ENCODE measurements around the gene TCF20. TPM values are rescaled to one million over a fixed set of nuclear protein-coding genes. Genes with fewer than 3 reads are reported as not detected.

TCF20 gene
- total RNA-seq, 1 donor from 2014 or later = 38.8 TPM

DNA sequence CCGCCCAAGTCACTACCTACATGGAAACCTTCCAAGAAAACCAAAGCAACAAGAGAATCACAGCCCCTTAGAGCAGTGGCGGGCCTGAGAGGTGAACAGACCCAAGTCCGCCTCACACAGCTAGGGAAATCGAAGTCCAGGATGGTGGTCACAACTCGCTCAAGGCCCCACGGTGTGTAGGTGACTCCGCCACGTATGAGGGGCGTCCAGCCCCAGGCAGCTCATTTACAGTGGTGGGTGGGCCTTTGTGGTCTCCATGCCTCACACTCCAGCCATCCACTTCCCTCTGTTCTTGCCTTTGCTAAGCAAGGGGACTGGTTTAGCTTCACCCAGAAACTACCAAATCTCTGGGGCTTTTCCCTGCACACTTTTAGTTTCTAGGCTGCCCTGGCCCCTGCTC, 9.7 kb upstream of the TCF20 start:
- Histone ChIP-seq H3K36me3 (no peaks in the 10 kb centered on the region), H3K4me1 (peaks cover 18% of the 10 kb centered on the region), H3K27ac (no peak overlapping the region), H3K27me3 (ENCODE audit: low read depth) (peaks cover 32% of the 10 kb centered on the region), H3K4me3 (no peak overlapping the region), H3K9me3 (no peaks in the 10 kb centered on the region)
- TF ChIP-seq, protein P1, sequence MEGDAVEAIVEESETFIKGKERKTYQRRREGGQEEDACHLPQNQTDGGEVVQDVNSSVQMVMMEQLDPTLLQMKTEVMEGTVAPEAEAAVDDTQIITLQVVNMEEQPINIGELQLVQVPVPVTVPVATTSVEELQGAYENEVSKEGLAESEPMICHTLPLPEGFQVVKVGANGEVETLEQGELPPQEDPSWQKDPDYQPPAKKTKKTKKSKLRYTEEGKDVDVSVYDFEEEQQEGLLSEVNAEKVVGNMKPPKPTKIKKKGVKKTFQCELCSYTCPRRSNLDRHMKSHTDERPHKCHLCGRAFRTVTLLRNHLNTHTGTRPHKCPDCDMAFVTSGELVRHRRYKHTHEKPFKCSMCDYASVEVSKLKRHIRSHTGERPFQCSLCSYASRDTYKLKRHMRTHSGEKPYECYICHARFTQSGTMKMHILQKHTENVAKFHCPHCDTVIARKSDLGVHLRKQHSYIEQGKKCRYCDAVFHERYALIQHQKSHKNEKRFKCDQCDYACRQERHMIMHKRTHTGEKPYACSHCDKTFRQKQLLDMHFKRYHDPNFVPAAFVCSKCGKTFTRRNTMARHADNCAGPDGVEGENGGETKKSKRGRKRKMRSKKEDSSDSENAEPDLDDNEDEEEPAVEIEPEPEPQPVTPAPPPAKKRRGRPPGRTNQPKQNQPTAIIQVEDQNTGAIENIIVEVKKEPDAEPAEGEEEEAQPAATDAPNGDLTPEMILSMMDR (IDR thresholded peaks at IDR 0.05) = no peak
- intact Hi-C loops (cut with DNase I) = no loop called here
- DNase-seq (no peak), ATAC-seq (no peak)

DNA sequence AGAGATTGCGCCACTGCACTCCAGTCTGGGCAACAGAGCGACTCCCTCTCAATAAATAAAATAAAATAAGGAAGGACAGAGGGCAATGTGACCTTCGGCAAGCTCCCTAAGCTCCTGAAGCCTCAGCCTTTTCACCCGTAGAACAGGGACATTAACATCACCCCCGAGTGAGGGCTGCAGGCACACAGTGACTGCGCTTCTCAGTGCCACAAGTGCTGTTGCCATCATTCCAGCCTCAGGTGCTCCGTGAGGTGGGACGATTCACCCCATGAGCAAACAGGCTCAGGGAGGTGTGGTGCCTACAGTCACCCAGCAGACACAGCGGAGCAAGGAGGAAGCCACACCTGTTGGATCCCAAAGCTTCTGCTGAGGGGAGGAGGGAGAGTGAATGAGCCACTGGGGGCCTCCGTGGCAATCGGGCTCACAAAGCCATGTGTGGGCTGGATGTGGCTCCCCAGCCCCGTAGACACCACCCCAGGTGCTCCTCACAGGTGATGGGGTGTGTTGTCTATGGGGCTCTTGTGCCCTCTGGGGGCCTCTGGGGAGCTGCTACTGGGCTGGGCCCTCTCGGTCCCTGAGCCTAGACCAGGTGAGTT, 9.1 kb upstream of the TCF20 start:
- Histone ChIP-seq H3K27me3 (ENCODE audit: low read depth) (peaks cover 25% of the 10 kb centered on the region), H3K27ac (no peak overlapping the region), H3K4me1 (peaks cover 18% of the 10 kb centered on the region), H3K36me3 (no peaks in the 10 kb centered on the region), H3K4me3 (no peak overlapping the region), H3K9me3 (no peaks in the 10 kb centered on the region)
- DNase-seq (no peak), ATAC-seq (no peak)
- TF ChIP-seq, protein P1 (IDR thresholded peaks at IDR 0.05) = no peak
- intact Hi-C loops (cut with DNase I) = no loop called here

DNA sequence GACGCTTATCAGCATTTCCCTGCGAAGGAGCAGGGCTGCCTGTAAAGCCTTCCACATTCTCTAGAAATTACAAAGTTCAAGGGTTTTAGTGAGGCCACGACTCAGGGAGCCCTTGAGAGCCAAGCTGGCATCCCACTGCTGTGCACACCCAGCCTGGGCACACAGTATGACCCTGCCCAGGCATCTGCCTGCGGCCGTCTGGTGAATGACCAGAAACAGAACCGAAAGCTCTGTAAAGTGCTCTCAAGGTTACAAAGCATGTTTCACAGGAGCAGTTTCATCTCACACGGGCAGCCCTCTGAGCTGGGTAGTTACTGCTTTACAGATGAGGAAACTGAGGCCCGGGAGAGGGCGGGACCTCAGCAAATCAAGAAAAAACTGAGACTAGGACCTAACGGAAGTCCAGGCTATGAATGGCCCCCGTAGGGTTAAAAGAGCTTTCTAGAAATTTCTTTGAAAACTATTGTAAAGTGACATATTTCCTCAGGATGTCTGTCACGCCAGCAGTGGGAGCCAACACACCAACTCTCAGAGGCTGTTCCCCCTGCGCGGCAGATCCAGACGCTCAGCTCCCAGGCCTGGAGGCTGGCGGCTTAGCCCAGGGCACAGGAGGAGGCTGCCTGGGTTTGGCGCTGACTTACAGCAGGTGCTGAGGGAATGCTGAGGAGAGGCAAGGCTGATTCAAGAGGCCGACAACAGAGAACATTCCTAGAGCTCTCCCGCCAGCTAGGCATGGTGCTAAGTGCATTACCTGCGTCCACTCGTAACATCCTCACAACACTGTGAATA, 7.7 kb upstream of the TCF20 start:
- ATAC-seq (peak; percentile 42 to 48), DNase-seq (no peak)
- intact Hi-C loops (cut with DNase I) = no loop called here
- Histone ChIP-seq H3K4me1 (peaks cover 7% of the 10 kb centered on the region), H3K9me3 (no peaks in the 10 kb centered on the region), H3K27me3 (ENCODE audit: low read depth) (peaks cover 15% of the 10 kb centered on the region), H3K27ac (no peak overlapping the region), H3K4me3 (no peak overlapping the region), H3K36me3 (no peaks in the 10 kb centered on the region)
- TF ChIP-seq, protein P1 (IDR thresholded peaks at IDR 0.05) = no peak

DNA sequence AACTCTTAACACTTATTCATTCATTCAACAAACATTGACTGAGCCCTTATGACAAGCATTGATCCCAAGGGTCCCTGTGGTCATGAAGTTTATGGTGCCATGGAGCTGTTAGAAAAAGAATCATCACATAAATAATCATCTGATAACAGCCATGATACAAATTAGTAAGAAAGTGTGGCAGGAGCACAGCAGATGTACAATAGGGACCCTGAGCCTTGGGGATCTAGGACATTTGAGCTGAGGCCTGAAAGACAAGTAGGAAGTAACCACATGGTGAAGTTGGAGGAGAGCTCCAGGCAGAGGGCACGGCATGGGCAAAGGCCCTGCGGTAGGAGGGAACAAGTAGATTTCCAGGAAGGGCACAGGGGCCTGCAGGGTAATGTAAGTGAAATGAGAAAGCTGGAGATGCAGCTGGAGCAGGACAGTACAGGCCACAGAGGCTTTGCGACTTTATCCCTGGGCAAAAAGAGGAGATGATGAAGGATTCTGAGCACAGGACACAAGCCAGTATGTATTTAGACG, 6.8 kb upstream of the TCF20 start:
- no peak for DNase-seq
- H3K36me3 ChIP-seq = no peaks in the 10 kb centered on the region
- peaks cover 15% of the 10 kb centered on the region for H3K27me3 ChIP-seq (ENCODE audit: low read depth)
- TF ChIP-seq, protein P1 (IDR thresholded peaks at IDR 0.05) = no peak
- no peak overlapping the region for H3K4me3 ChIP-seq
- intact Hi-C loops (cut with DNase I) = no loop called here
- no peak for ATAC-seq
- no peaks in the 10 kb centered on the region for H3K4me1 ChIP-seq
- H3K27ac ChIP-seq = no peak overlapping the region
- no peaks in the 10 kb centered on the region for H3K9me3 ChIP-seq

DNA sequence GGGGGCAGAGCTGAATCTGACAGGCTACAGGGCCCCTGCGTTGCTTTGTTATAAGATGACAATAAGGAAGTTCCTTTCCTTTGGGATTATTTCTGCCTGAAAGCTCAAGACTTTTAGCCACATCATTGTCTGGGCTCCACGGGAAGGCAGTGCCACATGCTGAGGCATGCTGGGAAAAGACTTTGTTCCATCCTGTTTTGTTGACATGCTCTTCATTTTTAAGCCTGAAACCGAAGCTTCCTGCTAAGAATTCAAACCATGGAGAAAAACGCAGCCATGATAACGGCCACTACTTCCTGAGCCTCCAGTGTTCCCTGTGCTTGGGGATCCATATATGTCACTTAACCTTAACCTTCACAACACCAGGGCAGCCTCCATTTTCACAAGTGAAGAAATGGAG, 5.5 kb upstream of the TCF20 start:
- intact Hi-C loops (cut with DNase I) = no loop called here
- H3K27ac ChIP-seq = no peak overlapping the region
- DNase-seq = no peak
- H3K27me3 ChIP-seq (ENCODE audit: low read depth) = peaks cover 12% of the 10 kb centered on the region
- H3K4me1 ChIP-seq = peaks cover 4% of the 10 kb centered on the region
- no peaks in the 10 kb centered on the region for H3K9me3 ChIP-seq
- no peak overlapping the region for H3K4me3 ChIP-seq
- H3K36me3 ChIP-seq = no peaks in the 10 kb centered on the region
- TF ChIP-seq, protein P1 (IDR thresholded peaks at IDR 0.05) = no peak
- no peak for ATAC-seq
